ENCODE measurements around the gene PPP1R14B.

PPP1R14B gene

DNA sequence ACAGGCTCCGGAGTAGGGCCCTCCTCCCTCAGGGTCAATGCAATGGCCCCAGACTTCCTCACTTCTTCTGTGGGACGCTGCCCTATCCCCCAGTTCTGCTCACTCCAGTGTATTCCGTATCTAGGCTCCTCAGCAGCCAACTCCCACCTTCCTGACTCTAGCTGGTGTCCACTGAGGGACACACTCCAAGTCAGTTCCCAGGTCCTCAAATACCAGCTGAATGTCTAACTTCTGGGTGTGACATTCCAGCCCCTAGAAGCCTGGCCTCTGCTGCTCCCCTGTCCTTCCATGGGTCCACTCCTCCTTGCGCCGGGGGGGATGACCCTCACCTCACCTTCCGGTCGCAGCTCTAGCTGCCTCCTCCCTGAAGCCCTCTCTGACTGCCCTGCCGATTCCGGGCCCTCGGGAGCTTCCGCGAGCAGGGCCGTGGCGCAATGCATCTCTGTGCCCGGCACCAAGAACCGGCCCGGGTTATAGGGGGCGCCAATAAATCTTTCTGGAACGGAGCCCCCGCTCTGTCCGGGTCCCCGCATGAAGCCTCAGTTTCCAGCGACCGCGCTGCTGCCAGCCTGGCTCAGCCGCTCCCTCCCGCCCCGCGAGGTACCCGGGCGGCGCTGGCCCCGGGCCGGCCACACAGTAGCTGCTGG lies 22.3 kb upstream of the PPP1R14B start:
- H3K9me3 Mint-ChIP-seq = no peaks in the 10 kb centered on the region
- no peaks in the 10 kb centered on the region for H3K27me3 Mint-ChIP-seq
- DNase-seq (ENCODE audit: low spot score in 2 of 2) (no peak), ATAC-seq (ENCODE audit: low read depth) (no peak)
- H3K4me3 Mint-ChIP-seq = peak overlapping the region; percentile 97
- H3K36me3 Mint-ChIP-seq = no peaks in the 10 kb centered on the region
- peaks cover 13% of the 10 kb centered on the region for H3K4me1 Mint-ChIP-seq
- H3K27ac Mint-ChIP-seq = peak overlapping the region; percentile 95

DNA sequence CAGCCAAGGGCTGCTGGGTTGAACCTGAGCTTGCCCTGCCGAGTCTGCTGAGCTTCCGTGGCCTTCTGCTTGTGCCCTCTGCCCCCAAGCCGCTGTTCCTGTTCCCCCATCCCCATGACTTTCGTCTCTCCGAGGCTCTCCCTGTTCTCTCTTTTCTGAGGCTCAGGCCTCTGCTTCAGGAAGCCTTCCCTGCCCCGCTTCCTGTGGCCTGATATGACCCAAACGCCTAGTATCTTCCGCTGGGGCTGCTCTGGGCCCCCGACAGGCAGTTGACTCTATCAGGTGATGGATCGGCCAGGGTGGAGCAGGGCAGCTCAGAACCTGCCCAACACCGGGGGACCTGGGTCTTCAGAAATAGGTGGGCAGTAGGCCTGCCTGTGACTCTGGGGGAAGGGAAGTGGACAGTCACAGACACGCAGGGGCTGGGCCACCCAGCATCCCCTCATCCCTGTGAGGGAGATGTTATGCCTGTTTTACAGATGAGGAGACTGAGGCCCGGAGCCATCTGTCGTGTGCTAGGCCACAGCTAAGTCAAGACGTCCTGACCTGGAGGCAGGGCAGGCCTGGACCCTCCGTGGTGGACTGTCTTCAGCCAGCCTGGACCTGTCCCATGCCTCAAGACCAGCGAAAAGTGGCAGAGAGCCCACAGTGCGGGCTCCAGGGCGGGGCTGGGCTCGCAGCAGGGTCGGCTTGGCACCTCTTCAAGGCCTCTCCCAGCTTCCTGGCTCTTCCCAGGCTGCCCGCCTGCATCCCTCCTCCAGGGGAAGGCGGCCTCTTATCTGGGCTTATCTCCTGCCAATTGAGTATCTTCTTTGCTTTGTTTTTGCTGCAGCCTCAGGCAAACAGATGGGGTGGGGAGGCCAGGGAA lies 21.5 kb upstream of the PPP1R14B start:
- Mint-ChIP-seq H3K9me3 (no peaks in the 10 kb centered on the region), H3K4me3 (peak overlapping the region; percentile 97), H3K4me1 (peaks cover 13% of the 10 kb centered on the region), H3K36me3 (no peaks in the 10 kb centered on the region), H3K27ac (peak overlapping the region; percentile 95), H3K27me3 (no peaks in the 10 kb centered on the region)
- no peak for ATAC-seq (ENCODE audit: low read depth)
- no peak for DNase-seq (ENCODE audit: low spot score in 2 of 2)

DNA sequence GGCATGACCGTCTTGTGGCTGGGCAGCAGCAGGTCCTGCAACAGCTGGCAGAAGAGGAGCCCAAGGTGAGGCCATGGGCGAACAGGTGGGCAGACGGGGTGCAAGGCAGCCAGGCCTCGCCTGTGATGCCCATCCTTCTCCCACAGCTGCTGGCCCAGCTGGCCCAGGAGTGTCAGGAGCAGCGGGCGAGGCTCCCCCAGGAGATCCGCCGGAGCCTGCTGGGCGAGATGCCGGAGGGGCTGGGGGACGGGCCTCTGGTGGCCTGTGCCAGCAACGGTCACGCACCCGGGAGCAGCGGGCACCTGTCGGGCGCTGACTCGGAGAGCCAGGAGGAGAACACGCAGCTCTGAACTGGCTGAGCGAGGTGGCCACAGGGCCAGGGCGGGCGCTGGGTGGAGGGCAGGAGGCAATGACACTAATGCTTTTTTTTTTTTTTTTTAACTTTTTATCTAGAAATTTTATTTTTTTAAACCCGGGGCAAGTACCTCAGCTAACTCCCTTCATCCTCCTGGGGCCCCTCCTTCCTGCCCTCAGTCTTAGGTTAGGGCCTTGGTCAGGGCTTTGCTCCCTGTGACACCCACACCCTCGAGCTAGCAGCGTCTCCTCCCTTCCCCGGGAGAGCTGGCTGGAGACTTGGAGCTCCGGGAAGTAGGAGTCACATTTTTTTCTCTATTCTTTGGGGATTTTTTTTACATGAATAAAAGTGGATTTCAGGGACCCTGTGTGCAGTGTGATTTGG lies 20.6 kb upstream of the PPP1R14B start:
- no peak for DNase-seq (ENCODE audit: low spot score in 2 of 2)
- Mint-ChIP-seq H3K4me1 (peaks cover 13% of the 10 kb centered on the region), H3K27me3 (no peaks in the 10 kb centered on the region), H3K27ac (no peak overlapping the region), H3K4me3 (peak overlapping the region; percentile 46), H3K36me3 (peaks cover 2% of the 10 kb centered on the region), H3K9me3 (no peaks in the 10 kb centered on the region)
- no peak for ATAC-seq (ENCODE audit: low read depth)

- Mint-ChIP-seq H3K27ac (no peak overlapping the region), H3K4me1 (peaks cover 13% of the 10 kb centered on the region)
Measured at GRCh38 chr11:64266339-64266738, 19.6 kb upstream of the PPP1R14B start.

DNA sequence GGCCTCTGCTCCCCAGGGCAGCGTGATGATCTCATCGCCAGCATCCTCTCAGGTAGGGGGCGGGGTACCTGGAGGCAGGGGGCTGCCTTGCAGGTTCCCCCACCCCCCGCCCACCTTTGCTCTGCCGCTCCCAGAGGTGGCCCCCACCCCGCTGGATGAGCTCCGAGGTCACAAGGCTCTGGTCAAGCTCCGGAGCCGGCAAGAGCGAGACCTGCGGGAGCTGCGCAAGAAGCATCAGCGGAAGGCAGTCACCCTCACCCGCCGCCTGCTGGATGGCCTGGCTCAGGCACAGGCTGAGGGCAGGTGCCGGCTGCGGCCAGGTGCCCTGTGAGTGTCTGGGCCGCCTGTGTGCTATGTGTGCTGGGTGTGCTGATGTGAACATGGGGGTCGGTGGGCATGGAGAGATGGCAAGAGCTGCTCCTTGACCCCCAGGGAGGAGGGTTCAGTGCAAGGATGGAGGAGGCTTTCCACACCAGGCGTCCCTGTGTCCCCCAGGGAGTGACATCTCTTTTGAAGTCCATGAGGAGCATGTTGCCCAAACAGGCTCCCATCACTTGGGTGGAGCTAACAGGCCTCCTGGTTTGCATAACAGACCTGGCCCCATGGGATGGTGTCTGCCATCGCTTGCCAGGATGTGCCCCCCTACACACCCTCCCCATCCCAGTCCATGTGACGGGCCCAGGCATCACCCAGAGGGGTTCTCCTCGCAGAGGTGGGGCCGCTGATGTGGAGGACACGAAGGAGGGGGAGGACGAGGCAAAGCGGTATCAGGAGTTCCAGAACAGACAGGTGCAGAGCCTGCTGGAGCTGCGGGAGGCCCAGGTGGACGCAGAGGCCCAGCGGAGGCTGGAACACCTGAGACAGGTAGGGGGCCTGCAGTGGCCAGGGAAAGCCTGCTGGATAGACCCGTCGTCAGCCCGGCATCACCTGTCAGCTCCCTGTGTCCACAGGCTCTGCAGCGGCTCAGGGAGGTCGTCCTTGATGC lies 18.7 kb upstream of the PPP1R14B start:
- no peaks in the 10 kb centered on the region for H3K27me3 Mint-ChIP-seq
- H3K4me3 Mint-ChIP-seq = no peak overlapping the region
- ATAC-seq (ENCODE audit: low read depth) (no peak), DNase-seq (ENCODE audit: low spot score in 2 of 2) (no peak)
- H3K36me3 Mint-ChIP-seq = peaks cover 4% of the 10 kb centered on the region
- H3K4me1 Mint-ChIP-seq = peaks cover 9% of the 10 kb centered on the region
- no peaks in the 10 kb centered on the region for H3K9me3 Mint-ChIP-seq
- H3K27ac Mint-ChIP-seq = no peak overlapping the region

More at GRCh38 chr11:64266339-64266738, 19.6 kb upstream of the PPP1R14B start:
- no peaks in the 10 kb centered on the region for H3K27me3 Mint-ChIP-seq
- H3K9me3 Mint-ChIP-seq = no peaks in the 10 kb centered on the region
- no peak overlapping the region for H3K4me3 Mint-ChIP-seq
- ATAC-seq (ENCODE audit: low read depth) = no peak
- H3K36me3 Mint-ChIP-seq = peaks cover 4% of the 10 kb centered on the region
- DNase-seq (ENCODE audit: low spot score in 2 of 2) = no peak

- Mint-ChIP-seq H3K4me1 (peaks cover 17% of the 10 kb centered on the region), H3K27me3 (no peaks in the 10 kb centered on the region), H3K9me3 (no peaks in the 10 kb centered on the region), H3K27ac (no peak overlapping the region), H3K4me3 (no peak overlapping the region), H3K36me3 (peaks cover 14% of the 10 kb centered on the region)
- no peak for ATAC-seq (ENCODE audit: low read depth)
- no peak for DNase-seq (ENCODE audit: low spot score in 2 of 2)
Measured at GRCh38 chr11:64264371-64264852, 17.7 kb upstream of the PPP1R14B start.

- Mint-ChIP-seq H3K27me3 (no peaks in the 10 kb centered on the region), H3K4me1 (peaks cover 15% of the 10 kb centered on the region), H3K4me3 (no peak overlapping the region), H3K9me3 (no peaks in the 10 kb centered on the region), H3K36me3 (peaks cover 16% of the 10 kb centered on the region), H3K27ac (no peak overlapping the region)
- DNase-seq (ENCODE audit: low spot score in 2 of 2) (no peak), ATAC-seq (ENCODE audit: low read depth) (no peak)
Measured at GRCh38 chr11:64263947-64264317, 17.2 kb upstream of the PPP1R14B start.

DNA sequence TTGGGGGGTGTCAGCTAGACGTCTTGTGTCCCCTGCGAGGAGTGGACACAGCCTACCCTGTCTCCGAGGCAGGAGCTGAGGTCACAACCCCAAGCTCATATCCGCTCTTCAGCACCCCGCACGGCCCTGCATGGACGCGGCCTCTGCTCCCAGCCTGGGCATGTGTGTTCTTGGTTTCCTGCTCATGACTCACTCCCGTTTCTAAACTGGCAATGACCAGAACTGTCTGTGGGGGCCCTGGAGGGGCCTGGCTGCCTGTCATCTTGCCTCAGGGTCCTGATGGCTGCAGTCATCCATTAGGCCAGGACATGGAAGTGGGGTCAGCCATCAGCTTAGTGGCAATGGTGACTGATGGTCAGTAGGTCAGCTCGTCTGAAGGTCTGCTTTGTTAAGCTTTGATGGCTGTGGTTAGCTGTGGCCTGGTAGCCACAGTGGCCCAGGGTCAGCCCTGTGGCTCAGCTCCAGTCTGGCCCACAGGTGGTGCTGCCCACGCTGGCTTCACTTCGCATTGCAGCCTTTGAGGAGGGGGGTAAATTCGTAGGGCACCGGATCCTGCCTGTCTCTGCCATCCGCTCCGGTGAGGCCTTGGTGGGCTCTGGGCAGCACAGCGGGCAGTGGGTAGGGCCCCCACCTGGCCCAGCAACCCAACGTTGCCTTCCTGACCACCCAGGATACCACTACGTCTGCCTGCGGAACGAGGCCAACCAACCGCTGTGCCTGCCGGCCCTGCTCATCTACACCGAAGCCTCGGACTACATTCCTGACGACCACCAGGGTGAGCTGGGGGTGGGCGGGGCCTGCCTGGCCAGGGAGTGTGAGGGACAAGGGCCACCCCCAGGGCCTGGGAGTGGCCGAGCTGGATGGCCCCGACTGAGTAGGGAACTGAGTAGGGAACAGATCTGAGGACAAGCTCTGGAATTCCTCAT lies 16.5 kb upstream of the PPP1R14B start:
- no peaks in the 10 kb centered on the region for H3K9me3 Mint-ChIP-seq
- H3K27me3 Mint-ChIP-seq = no peaks in the 10 kb centered on the region
- no peak for DNase-seq (ENCODE audit: low spot score in 2 of 2)
- peaks cover 11% of the 10 kb centered on the region for H3K4me1 Mint-ChIP-seq
- H3K27ac Mint-ChIP-seq = no peak overlapping the region
- no peak overlapping the region for H3K4me3 Mint-ChIP-seq
- ATAC-seq (ENCODE audit: low read depth) = no peak
- peaks cover 16% of the 10 kb centered on the region for H3K36me3 Mint-ChIP-seq

GRCh38 chr11:64262271-64263002 lies 15.7 kb upstream of the PPP1R14B start:
- Mint-ChIP-seq H3K4me1 (peaks cover 11% of the 10 kb centered on the region), H3K27me3 (no peaks in the 10 kb centered on the region), H3K9me3 (no peaks in the 10 kb centered on the region), H3K27ac (no peak overlapping the region), H3K4me3 (no peak overlapping the region), H3K36me3 (peaks cover 19% of the 10 kb centered on the region)
- ATAC-seq (ENCODE audit: low read depth) = no peak
- no peak for DNase-seq (ENCODE audit: low spot score in 2 of 2)

DNA sequence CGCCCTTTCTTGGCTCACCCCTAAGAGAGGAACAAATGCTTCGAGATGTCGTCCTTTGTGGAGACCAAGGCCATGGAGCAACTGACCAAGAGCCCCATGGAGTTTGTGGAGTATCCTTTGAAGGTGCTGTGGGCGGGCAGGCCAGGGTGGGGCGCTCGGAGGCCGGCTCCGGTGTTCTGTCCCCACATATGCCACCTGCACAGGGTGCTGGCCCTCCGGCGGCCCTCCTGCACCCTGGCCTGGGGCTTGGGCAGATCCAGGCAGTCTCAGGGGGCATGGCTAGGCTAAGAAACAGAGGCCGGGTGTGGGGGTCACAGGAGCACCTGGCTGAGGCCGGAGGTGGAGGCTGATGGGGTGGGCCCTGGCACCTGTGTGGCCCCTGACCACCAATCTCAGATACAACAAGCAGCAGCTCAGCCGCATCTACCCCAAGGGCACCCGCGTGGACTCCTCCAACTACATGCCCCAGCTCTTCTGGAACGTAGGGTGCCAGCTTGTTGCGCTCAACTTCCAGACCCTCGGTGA lies 14.9 kb upstream of the PPP1R14B start:
- Mint-ChIP-seq H3K4me1 (peaks cover 11% of the 10 kb centered on the region), H3K27me3 (no peaks in the 10 kb centered on the region), H3K9me3 (no peaks in the 10 kb centered on the region), H3K27ac (no peak overlapping the region), H3K4me3 (no peak overlapping the region), H3K36me3 (peaks cover 19% of the 10 kb centered on the region)
- ATAC-seq (ENCODE audit: low read depth) = no peak
- DNase-seq (ENCODE audit: low spot score in 2 of 2) = no peak

- DNase-seq (ENCODE audit: low spot score in 2 of 2) (no peak), ATAC-seq (ENCODE audit: low read depth) (no peak)
- Mint-ChIP-seq H3K4me1 (peaks cover 9% of the 10 kb centered on the region), H3K27ac (peak overlapping the region; percentile 64), H3K4me3 (no peak overlapping the region), H3K36me3 (peaks cover 19% of the 10 kb centered on the region), H3K27me3 (no peaks in the 10 kb centered on the region), H3K9me3 (no peaks in the 10 kb centered on the region)
Measured at GRCh38 chr11:64260147-64260708, 13.5 kb upstream of the PPP1R14B start.

All from memory B cell (primary cell).